CD4-positive, alpha-beta T cell (primary cell): ENCODE measurements around the gene CYFIP1. TPM values are rescaled to one million over a fixed set of nuclear protein-coding genes. Genes with fewer than 3 reads are reported as not detected.

Experiments used
- ATAC-seq: fragments of 200-7000 bp; cut with Tn5 transposase; one replicate; pipeline ENCODE4 v1.10.0; 2022; ENCODE audit warnings: mild to moderate bottlenecking; ENCODE audit not compliant: poor library complexity
- CTCF ChIA-PET: fragments of 350-600 bp; sonication (Branson Sonifier 250); formaldehyde crosslinking; loops from one replicate; lab custom pipeline; 2021; ENCODE audit warnings: antibody characterized with exemption, inconsistent platforms; lab: Charles Lee
- POLR2A ChIA-PET: fragments of 350-600 bp; sonication (Branson Sonifier 250); formaldehyde crosslinking; loops from one replicate; lab custom pipeline; 2021; ENCODE audit warnings: antibody characterized with exemption, inconsistent platforms; lab: Charles Lee
- DNase-seq, 14 experiments: peaks; one replicate each; pipeline ENCODE4 v3.0.0-alpha.2; 2013 to 2020; ENCODE audit warnings: mixed read lengths in 2 of 14
- H3K27ac ChIP-seq, 2 donors: one replicate each; pipeline versions ENCODE4 v1.5.1 to v1.7.0; 2013; ENCODE audit warnings: low read length in 2 of 2, low read depth in 1 of 2, mild to moderate bottlenecking in 1 of 2
- H3K27me3 ChIP-seq, 2 experiments: 1 replicate in 1 of 2; 2 replicates in 1 of 2; pipeline versions ENCODE4 v1.6.1 to v1.7.0; 2013; ENCODE audit warnings: low read length in 2 of 2, control low read depth in 1 of 2, mild to moderate bottlenecking in 1 of 2, moderate library complexity in 1 of 2; ENCODE audit not compliant: insufficient read depth in 2 of 2, control insufficient read depth in 1 of 2
- H3K36me3 ChIP-seq: one replicate; pipeline ENCODE4 v1.6.1; 2013; ENCODE audit warnings: low read length, control low read depth; ENCODE audit not compliant: insufficient read depth
- H3K4me1 ChIP-seq: one replicate; pipeline ENCODE4 v1.6.1; 2013; ENCODE audit warnings: low read length, control low read depth; ENCODE audit not compliant: insufficient read depth
- H3K4me3 ChIP-seq: one replicate; pipeline ENCODE4 v1.5.1; 2013; ENCODE audit warnings: mild to moderate bottlenecking, low read length, moderate library complexity
- H3K9me3 ChIP-seq, 2 experiments: 1 replicate in 1 of 2; 2 replicates in 1 of 2; pipeline versions ENCODE4 v1.6.1 to v1.7.0; 2013; ENCODE audit warnings: low read length in 2 of 2, mild to moderate bottlenecking in 2 of 2, control low read depth in 1 of 2, moderate library complexity in 1 of 2; ENCODE audit not compliant: control insufficient read depth in 1 of 2, insufficient read depth in 1 of 2
- H3K27ac Mint-ChIP-seq: one replicate; pipeline ENCODE4 v1.8.0; 2020; ENCODE audit warnings: mixed read lengths
- H3K27me3 Mint-ChIP-seq: one replicate; pipeline ENCODE4 v1.8.0; 2021; ENCODE audit warnings: mixed read lengths
- H3K36me3 Mint-ChIP-seq: one replicate; pipeline ENCODE4 v1.8.0; 2021; ENCODE audit warnings: low read depth, mixed read lengths
- H3K4me1 Mint-ChIP-seq: one replicate; pipeline ENCODE4 v1.8.0; 2021; ENCODE audit warnings: low read depth, mixed read lengths
- H3K4me3 Mint-ChIP-seq: one replicate; pipeline ENCODE4 v1.8.0; 2020; ENCODE audit warnings: mild to moderate bottlenecking, mixed read lengths
- H3K9me3 Mint-ChIP-seq: one replicate; pipeline ENCODE4 v1.8.0; 2020; ENCODE audit warnings: mixed read lengths
- CTCF ChIP-seq: fragments of 200-600 bp; IDR thresholded peaks from one replicate; pipeline ENCODE4 v1.8.0; 2022; ENCODE audit warnings: antibody characterized with exemption, mild to moderate bottlenecking
- intact Hi-C, 2 experiments: fragments of 100-400 bp; cut with DNase I in 1 of 2; cut with micrococcal nuclease in 1 of 2; formaldehyde crosslinking; loops; one replicate each; pipeline versions ENCODE4 v1.15.1 to v1.9.0; 2023 to 2025; cut with DNase I, micrococcal nuclease
- total RNA-seq, 174 experiments: library from RNA in 2 of 174; stranded (reverse) in 2 of 174; gene quantifications; one replicate each; pipeline ENCODE4 v1.2.3 and lab custom pipeline; 2021 to 2026

CYFIP1 gene
- total RNA-seq, 2 experiments from 2014 or later = 3.2 to 4.4 TPM

DNA sequence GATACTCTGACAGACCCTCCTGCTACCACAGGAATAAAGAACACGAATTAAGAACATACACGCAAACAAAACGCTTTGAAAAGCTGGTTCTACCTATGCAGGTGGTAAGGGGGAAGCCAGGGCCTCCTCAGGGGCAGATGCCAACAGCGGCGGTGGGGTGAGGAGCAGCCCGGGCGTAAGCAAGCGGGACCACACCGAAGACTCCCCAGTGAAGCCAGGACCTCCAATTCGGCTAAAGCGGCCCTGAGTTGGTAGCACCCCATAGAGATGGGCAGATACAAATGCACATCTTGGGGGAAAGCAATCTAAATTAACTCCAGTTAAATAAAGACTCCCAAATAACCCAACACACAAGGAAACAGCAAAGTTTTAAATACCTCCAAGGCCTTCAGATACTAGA is 109.3 kb downstream of the CYFIP1 start:
- Histone ChIP-seq H3K4me3 (no peak overlapping the region), H3K4me1 (no peaks in the 10 kb centered on the region), H3K9me3 (no peaks in the 10 kb centered on the region), H3K27ac (no peak overlapping the region), H3K27me3 (no peaks in the 10 kb centered on the region), H3K36me3 (peaks cover 29% of the 10 kb centered on the region)
- no peak overlapping the region for H3K27ac Mint-ChIP-seq
- ATAC-seq = no peak
- H3K4me3 Mint-ChIP-seq = no peak overlapping the region
- intact Hi-C loops = no loop called here
- peaks cover 61% of the 10 kb centered on the region for H3K36me3 Mint-ChIP-seq
- ChIA-PET CTCF (no interaction called here), POLR2A (no interaction called here)
- TF ChIP-seq CTCF = no peak
- H3K27me3 Mint-ChIP-seq = no peaks in the 10 kb centered on the region
- H3K4me1 Mint-ChIP-seq = no peaks in the 10 kb centered on the region
- no peaks in the 10 kb centered on the region for H3K9me3 Mint-ChIP-seq
- DNase-seq = no peak

GRCh38 chr15:22869856-22870255 is 110.3 kb downstream of the CYFIP1 start:
- Mint-ChIP-seq H3K9me3 (no peaks in the 10 kb centered on the region), H3K27ac (no peak overlapping the region), H3K4me3 (no peak overlapping the region), H3K27me3 (no peaks in the 10 kb centered on the region), H3K4me1 (no peaks in the 10 kb centered on the region), H3K36me3 (peaks cover 64% of the 10 kb centered on the region)
- Histone ChIP-seq H3K9me3 (no peaks in the 10 kb centered on the region), H3K4me1 (no peaks in the 10 kb centered on the region), H3K27ac (no peak overlapping the region), H3K27me3 (no peaks in the 10 kb centered on the region), H3K4me3 (no peak overlapping the region), H3K36me3 (peaks cover 37% of the 10 kb centered on the region)
- no peak for DNase-seq
- ChIA-PET CTCF (no interaction called here), POLR2A (no interaction called here)
- no peak for TF ChIP-seq CTCF
- ATAC-seq = no peak
- intact Hi-C loops = no loop called here

- ATAC-seq (no peak), DNase-seq (no peak)
- Mint-ChIP-seq H3K27ac (no peak overlapping the region), H3K4me3 (no peak overlapping the region), H3K36me3 (peaks cover 70% of the 10 kb centered on the region), H3K27me3 (no peaks in the 10 kb centered on the region), H3K9me3 (no peaks in the 10 kb centered on the region), H3K4me1 (no peaks in the 10 kb centered on the region)
- no peak overlapping the region for H3K27ac ChIP-seq
- CTCF ChIA-PET = no interaction called here
- TF ChIP-seq CTCF = no peak
- H3K4me1 ChIP-seq = no peaks in the 10 kb centered on the region
- intact Hi-C loops = no loop called here
- no peak overlapping the region for H3K4me3 ChIP-seq
- H3K9me3 ChIP-seq = no peaks in the 10 kb centered on the region
- H3K27me3 ChIP-seq = no peaks in the 10 kb centered on the region
- POLR2A ChIA-PET = no interaction called here
- peaks cover 44% of the 10 kb centered on the region for H3K36me3 ChIP-seq
Observed at GRCh38 chr15:22868928-22869327, 111.2 kb downstream of the CYFIP1 start.
